Measurements from ENCODE around the gene NAT9. TPM values are rescaled to one million over a fixed set of nuclear protein-coding genes. Genes with fewer than 3 reads are reported as not detected.
A peak's percentile ranks its signal among the peaks of the same experiment; 100 is the strongest.

Gene NAT9
- total and polyA plus RNA-seq, 4 donors: 27.1 to 47.4 (median 36.6) TPM

DNA sequence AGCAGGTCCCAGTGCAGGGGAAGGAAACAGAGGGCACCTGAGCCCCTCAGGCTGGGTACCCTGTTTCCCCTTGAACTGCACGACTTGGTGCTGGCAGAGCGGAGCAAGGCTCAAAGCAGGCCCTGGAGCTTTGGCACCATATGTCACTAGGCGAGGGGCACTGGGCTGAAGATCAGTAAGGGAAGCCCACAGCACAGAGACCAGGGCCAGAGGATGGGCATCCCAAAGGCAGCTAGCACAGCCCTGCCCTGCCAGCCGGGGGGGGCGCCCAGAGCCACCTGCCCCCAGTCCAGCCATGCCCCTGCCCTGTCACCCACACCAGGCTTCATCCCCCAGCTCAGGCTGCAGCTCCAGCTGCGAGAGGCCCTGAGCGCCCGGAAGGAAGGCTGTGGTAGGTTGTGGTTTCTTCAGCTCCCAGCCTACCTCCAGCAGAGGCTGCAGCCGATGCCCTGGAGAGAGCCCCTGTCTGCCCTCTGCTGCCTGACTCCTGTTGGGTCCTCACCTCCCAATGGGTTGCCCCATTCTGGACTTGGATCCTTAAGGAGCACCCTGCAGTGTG is 16.8 kb downstream of the NAT9 start:
- TF ChIP-seq, protein P1, sequence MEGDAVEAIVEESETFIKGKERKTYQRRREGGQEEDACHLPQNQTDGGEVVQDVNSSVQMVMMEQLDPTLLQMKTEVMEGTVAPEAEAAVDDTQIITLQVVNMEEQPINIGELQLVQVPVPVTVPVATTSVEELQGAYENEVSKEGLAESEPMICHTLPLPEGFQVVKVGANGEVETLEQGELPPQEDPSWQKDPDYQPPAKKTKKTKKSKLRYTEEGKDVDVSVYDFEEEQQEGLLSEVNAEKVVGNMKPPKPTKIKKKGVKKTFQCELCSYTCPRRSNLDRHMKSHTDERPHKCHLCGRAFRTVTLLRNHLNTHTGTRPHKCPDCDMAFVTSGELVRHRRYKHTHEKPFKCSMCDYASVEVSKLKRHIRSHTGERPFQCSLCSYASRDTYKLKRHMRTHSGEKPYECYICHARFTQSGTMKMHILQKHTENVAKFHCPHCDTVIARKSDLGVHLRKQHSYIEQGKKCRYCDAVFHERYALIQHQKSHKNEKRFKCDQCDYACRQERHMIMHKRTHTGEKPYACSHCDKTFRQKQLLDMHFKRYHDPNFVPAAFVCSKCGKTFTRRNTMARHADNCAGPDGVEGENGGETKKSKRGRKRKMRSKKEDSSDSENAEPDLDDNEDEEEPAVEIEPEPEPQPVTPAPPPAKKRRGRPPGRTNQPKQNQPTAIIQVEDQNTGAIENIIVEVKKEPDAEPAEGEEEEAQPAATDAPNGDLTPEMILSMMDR (IDR thresholded peaks at IDR 0.05; ENCODE audit: control extremely low read depth, extremely low read depth): no peak
- H3K9me3 ChIP-seq (ENCODE audit: control insufficient read depth in 4 of 4, insufficient read depth in 3 of 4, low read length in 3 of 4): no peaks in the 10 kb centered on the region
- DNase-seq (no peak), ATAC-seq (ENCODE audit: insufficient read depth, low FRiP score) (no peak)
- H3K27ac ChIP-seq (ENCODE audit: low read depth in 1 of 2, low read length in 1 of 2): peak overlapping the region in 1 of 2 donors; percentile 11
- WGBS, 2 donors: 33 to 69% methylated on average over 7 to 9 of the region's 9 CpGs
- no peak overlapping the region for H3K4me3 ChIP-seq
- peaks cover 8 to 75% (median 36%) of the 10 kb centered on the region in 5 donors for H3K4me1 ChIP-seq (ENCODE audit: control insufficient read depth in 5 of 5, insufficient read depth in 5 of 5, low read length in 5 of 5)
- peaks cover 0 to 6% (median 2%) of the 10 kb centered on the region in 4 donors for H3K36me3 ChIP-seq (ENCODE audit: control insufficient read depth in 4 of 4, insufficient read depth in 4 of 4, low read length in 4 of 4)
- H3K27me3 ChIP-seq (ENCODE audit: control insufficient read depth in 3 of 3, insufficient read depth in 3 of 3, low read length in 2 of 3): no peaks in the 10 kb centered on the region
- H3K9ac ChIP-seq (ENCODE audit: insufficient read depth in 1 of 2, low read length in 2 of 2): peak overlapping the region in 1 of 2 donors; percentile 19

DNA sequence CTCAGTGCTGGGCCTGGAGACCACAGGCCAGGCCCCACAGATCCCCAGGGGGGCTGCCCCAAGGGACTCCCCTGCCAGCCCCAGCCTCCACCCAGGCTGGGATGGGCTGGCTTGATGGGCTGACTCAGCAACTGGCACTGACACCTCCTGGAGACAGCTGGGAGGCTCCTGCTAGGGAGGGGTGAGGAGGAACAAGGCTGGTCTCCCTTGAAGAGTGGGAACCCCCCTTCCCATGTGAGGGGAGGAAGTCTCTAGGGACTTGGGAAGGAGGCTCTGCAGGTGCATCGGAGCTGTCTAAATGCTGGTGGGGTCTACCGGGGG is 17.3 kb downstream of the NAT9 start:
- WGBS, 2 donors: 18 to 63% methylated on average over 2 of the region's 2 CpGs
- TF ChIP-seq, protein P1 (IDR thresholded peaks at IDR 0.05; ENCODE audit: control extremely low read depth, extremely low read depth): no peak
- Histone ChIP-seq H3K27me3 (ENCODE audit: control insufficient read depth in 3 of 3, insufficient read depth in 3 of 3, low read length in 2 of 3) (no peaks in the 10 kb centered on the region), H3K4me3 (no peak overlapping the region), H3K36me3 (ENCODE audit: control insufficient read depth in 4 of 4, insufficient read depth in 4 of 4, low read length in 4 of 4) (peaks cover 0 to 6% (median 2%) of the 10 kb centered on the region in 4 donors), H3K9ac (ENCODE audit: insufficient read depth in 1 of 2, low read length in 2 of 2) (no peak overlapping the region), H3K4me1 (ENCODE audit: control insufficient read depth in 5 of 5, insufficient read depth in 5 of 5, low read length in 5 of 5) (peaks cover 8 to 70% (median 32%) of the 10 kb centered on the region in 5 donors), H3K9me3 (ENCODE audit: control insufficient read depth in 4 of 4, insufficient read depth in 3 of 4, low read length in 3 of 4) (no peaks in the 10 kb centered on the region), H3K27ac (ENCODE audit: low read depth in 1 of 2, low read length in 1 of 2) (no peak overlapping the region)
- ATAC-seq (ENCODE audit: insufficient read depth, low FRiP score) (no peak), DNase-seq (peak in 2 of 3 donors; percentile 50 to 60)

DNA sequence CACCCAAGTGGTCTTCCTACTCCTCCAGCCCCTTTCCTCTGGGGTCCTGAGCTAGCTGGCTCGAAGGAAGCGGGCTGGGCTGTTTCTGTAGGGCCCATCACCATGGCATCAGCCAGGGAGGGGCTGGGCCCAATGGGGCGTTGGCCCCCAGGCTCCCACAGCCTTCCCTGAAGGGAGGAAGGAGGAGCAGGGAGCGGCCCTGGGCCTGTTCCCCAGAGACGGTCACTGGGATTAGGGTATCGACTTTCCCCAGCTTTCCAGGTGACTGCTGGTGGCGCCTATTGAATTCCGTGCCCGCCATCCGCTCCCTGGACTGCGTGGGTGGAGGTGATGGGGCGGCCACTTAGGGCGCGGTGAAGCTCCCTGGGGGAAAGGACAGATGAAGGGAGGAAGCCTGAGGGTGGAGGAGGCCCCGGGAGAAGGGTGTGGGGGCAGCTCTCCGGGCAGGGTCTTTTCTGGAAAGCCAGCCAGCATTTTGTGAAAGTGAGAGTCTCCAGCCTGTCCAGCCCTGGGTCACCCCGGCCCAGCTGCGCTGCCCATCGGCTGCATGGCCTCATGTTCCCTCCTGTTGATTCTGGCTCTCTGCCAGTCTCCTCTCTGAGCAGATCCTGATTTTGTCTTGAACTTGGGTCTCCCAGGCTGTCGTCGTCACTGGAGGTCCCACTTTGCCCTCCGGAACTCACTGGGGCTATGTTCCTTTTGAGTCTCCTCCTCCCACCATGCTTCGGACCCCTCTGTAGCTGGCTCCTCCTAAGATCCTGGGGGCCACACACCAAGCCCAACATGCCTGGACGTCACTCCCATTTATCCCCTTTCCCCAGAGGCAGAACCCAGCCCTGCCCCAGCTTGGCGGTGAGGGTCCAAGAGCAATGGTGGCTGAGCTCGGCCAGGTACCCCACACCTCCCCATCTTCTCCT is 18.0 kb downstream of the NAT9 start:
- peaks cover 8 to 64% (median 32%) of the 10 kb centered on the region in 5 donors for H3K4me1 ChIP-seq (ENCODE audit: control insufficient read depth in 5 of 5, insufficient read depth in 5 of 5, low read length in 5 of 5)
- TF ChIP-seq, protein P1 (IDR thresholded peaks at IDR 0.05; ENCODE audit: control extremely low read depth, extremely low read depth): no peak
- H3K36me3 ChIP-seq (ENCODE audit: control insufficient read depth in 4 of 4, insufficient read depth in 4 of 4, low read length in 4 of 4): peaks cover 0 to 6% (median 2%) of the 10 kb centered on the region in 4 donors
- no peak for ATAC-seq (ENCODE audit: insufficient read depth, low FRiP score)
- DNase-seq: peak; percentile 72 to 84 (median 81)
- WGBS, 2 donors: 46 to 61% methylated on average over 26 of the region's 26 CpGs
- H3K9ac ChIP-seq (ENCODE audit: insufficient read depth in 1 of 2, low read length in 2 of 2): no peak overlapping the region
- H3K27me3 ChIP-seq (ENCODE audit: control insufficient read depth in 3 of 3, insufficient read depth in 3 of 3, low read length in 2 of 3): no peaks in the 10 kb centered on the region
- H3K27ac ChIP-seq (ENCODE audit: low read depth in 1 of 2, low read length in 1 of 2): no peak overlapping the region
- no peaks in the 10 kb centered on the region for H3K9me3 ChIP-seq (ENCODE audit: control insufficient read depth in 4 of 4, insufficient read depth in 3 of 4, low read length in 3 of 4)
- no peak overlapping the region for H3K4me3 ChIP-seq
